ENCODE measurements around the gene ACOT9.
"Not testable (repeated sequence)": the region's sequence is repeated elsewhere in the genome, so short reads cannot be mapped to it uniquely, and the experiment has no call there.

The ACOT9 gene

GRCh38 chrX:23705235-23705634 is 37.8 kb downstream of the ACOT9 start:
- no peak for DNase-seq (ENCODE audit: low read depth in 1 of 2, low spot score in 1 of 2)

DNA sequence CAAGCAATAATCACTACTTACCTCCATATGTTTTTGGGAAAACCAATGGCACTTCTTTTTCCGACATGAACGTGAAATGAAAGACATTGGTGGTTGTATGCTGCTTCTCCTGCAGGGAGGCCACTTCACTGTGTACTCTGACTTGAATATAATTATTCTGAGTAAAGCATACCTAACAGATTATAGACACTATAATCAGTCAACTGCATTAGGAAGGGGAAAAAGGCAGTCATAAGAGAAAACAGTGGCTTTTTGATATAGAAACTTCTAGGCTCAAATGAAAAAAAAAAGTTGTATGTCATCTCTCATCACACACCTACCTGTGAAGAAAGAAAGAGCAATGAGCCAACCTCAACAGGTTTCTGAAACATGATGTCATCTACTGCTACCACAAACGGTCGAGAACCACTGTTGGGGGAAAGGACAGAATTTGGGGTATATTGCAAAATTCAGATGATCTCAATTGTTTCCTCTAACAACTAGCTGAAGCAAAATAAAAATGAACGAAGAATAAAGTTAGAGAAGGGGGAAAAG is 38.3 kb downstream of the ACOT9 start:
- no peak for DNase-seq (ENCODE audit: low read depth in 1 of 2, low spot score in 1 of 2)

DNA sequence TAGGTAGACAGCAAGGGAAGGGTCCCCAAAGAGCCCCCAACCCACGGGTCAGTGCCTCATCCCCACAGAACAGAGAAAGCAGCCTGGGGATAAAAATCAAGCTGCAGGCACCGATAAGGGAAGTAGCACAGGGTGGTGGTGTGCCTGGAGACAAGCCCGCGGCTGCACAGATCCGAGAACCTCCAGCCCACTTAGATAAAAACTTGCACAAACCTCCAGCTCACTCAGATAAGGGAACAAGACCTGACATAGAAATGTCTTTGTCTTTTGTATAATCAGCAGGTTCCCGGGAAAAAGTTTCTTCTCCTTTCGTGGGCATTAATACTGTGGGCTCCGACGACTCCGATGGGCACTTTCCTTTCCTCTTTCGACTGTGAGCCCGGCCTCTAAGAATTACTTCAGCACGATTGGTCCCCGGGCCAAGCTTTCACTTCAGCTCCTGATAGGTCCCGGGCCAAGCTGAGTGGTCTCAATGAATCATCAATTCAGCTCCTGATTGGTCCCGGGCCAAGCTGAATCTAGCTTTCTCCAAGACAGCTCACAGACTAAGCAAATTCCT is 43.4 kb downstream of the ACOT9 start:
- no peak for DNase-seq (ENCODE audit: low read depth in 1 of 2, low spot score in 1 of 2)

DNA sequence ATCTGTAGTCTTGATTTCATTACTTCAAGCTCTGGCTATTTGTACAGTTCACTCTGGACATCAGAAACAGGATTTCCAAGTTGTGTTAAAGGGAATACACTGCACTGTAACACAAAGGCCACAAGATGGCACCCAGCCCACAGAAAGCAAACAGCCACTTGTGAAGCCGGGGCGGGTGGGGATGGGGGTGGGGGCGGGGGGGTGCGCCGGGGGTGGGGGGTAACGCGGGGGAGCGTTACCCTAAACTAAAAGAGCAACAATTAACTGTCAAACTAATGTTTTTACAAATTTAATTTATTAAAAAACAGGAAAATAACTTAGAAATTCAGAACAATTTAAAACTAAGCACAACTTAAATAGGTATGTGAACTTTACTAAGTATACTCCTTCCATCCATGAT is 48.5 kb downstream of the ACOT9 start:
- no peak for DNase-seq (ENCODE audit: low read depth in 1 of 2, low spot score in 1 of 2)

DNA sequence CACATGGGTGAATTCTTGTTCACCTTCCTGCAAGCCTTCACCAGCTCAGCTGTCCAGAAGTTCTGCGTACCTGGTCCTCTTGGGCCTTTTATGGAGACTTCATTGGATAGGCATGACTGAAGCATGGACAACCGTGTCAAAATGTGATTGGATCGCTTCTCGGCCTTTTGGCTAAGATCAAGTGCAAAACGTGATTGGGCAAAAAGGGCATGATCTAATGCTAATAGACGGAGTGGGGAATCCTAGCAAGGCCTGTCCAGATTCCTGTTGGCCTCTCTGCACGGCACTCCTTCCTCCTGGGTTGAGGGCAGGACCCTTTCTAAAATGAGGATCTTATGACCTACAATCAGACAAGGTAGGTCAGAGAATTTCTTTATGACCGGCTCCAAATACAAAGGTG is 50.9 kb downstream of the ACOT9 start:
- no peak for DNase-seq (ENCODE audit: low read depth in 1 of 2, low spot score in 1 of 2)

DNA sequence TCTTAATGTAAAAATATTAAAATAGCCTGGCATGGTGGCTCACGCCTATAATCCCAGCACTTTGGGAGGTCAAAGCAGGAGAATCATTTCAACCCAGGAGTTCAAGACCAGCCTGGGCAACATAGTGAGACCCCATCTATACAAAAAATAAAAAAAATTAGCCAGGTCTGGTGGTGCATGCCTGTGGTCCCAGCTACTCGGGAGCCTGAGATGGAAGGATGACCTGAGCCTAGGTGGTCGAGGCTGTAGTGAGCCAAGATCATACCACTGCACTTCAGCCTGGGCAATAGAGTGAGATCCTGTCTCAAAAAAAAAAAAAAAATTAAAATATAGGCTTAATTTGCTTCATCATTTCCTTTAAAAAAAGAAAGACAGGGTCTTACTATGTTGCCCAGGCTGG is 66.6 kb downstream of the ACOT9 start:
- DNase-seq (ENCODE audit: low read depth in 1 of 2, low spot score in 1 of 2): not testable (repeated sequence)

DNA sequence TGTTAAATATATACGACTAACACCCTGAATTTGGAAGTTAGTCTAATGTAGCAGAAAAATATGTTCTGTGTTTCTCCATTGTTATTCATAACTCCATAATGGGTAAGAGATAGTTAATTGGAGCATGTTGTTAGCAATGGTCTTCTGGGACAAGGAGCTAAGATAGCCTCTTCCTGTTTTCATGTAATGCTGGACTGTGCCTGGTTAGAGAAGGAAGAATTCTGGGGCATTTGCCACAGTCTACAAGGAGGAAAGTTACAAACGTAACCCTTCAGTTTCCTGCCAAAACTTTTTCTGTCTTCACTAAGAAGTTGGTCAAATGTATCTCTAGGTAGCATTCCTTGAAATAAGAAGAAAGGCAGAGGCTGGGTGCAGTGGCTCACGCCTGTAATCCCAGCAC is 70.0 kb downstream of the ACOT9 start:
- DNase-seq (ENCODE audit: low read depth in 1 of 2, low spot score in 1 of 2): no peak

DNA sequence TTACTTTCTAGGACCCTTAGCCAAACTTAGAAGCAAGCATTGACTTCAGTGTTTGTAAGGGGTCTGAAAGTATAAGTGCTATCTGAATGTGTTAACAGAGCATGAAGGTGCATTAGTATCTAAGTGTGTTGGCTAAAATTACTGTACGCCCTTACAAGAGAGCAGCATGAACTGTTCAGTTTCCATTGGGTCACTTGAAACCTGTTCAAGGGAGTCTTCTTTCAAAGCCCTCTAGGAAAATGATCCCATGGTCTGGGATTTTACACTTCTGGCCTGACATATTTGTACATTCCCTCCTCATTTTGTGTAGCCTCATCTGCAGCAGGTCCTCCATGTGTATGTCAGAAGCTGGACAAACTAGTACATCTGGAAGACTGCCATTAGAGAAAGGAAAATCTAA is 72.5 kb downstream of the ACOT9 start:
- DNase-seq (ENCODE audit: low read depth in 1 of 2, low spot score in 1 of 2): no peak

GRCh38 chrX:23668335-23668734 is 74.7 kb downstream of the ACOT9 start:
- DNase-seq (ENCODE audit: low read depth in 1 of 2, low spot score in 1 of 2): no peak

- DNase-seq (ENCODE audit: low read depth in 1 of 2, low spot score in 1 of 2): peak; percentile 44 to 65
Observed at GRCh38 chrX:23667239-23668177, 75.6 kb downstream of the ACOT9 start, which contains the start of gene PRDX4. TSS of gene PRDX4 (plus strand) at chrX:23667493. CDS start at chrX:23667571, 78 bp downstream.

DNA sequence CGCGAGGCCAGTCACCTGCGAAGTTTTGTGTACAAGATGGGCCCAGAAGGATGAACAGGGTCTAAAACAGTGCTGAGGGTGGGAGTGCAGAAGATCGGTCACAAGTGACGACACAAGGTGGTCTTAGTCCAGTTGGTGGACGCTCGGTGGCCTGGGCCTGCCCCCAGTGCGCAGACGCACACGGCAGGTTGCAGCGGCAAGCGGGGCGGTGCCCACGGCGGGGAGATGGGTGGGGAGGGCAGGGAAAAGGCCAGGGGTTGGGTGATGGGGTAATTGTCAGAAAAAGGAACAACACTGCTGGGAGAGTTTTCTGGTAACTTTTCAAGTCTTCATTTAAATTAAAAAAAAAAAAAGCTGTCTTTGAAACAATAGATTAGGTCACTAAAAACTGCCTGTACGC is 76.8 kb downstream of the ACOT9 start:
- DNase-seq (ENCODE audit: low read depth in 1 of 2, low spot score in 1 of 2): no peak

- no peak for DNase-seq (ENCODE audit: low read depth in 1 of 2, low spot score in 1 of 2)
Observed at GRCh38 chrX:23664496-23664895, 78.6 kb downstream of the ACOT9 start.

- no peak for DNase-seq (ENCODE audit: low read depth in 1 of 2, low spot score in 1 of 2)
Observed at GRCh38 chrX:23662853-23663252, 80.2 kb downstream of the ACOT9 start.

DNA sequence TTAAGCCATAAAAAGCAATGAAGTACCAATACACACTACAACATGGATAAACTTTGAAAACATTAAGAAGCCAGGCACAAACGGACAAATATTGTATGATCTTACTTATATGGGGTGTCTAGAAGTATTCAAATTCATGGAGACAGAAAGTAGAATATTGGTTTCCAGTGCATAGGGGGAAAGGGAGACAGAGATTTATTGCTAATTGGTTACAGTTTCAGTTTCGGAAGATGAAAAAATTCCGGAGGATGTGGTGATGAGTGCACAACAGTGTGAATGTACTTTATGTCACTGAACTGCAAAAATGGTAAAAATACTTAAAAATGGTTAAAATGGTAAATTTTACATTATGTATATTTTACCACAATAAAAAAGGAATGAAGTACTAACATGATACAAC is 80.9 kb downstream of the ACOT9 start:
- DNase-seq (ENCODE audit: low read depth in 1 of 2, low spot score in 1 of 2): no peak

DNA sequence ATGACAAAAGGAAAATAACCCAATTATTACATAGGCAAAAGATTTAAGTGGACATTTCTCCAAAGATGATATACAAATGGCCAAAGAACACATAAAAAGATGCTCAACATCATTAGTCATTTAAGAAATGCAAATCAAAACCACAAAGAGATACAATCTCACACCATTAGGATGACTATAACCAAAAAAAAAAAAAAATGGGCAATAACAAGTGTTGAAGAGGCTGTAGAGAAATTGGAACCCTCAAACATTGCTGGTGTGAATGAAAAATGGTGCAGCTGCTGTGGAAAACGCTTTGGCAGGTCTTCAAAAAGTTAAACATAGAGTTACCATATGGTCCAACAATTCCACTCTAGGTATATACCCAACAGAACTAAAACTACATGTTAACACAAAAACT is 81.4 kb downstream of the ACOT9 start:
- no peak for DNase-seq (ENCODE audit: low read depth in 1 of 2, low spot score in 1 of 2)

GRCh38 chrX:23660766-23661132 is 82.3 kb downstream of the ACOT9 start:
- no peak for DNase-seq (ENCODE audit: low read depth in 1 of 2, low spot score in 1 of 2)

DNA sequence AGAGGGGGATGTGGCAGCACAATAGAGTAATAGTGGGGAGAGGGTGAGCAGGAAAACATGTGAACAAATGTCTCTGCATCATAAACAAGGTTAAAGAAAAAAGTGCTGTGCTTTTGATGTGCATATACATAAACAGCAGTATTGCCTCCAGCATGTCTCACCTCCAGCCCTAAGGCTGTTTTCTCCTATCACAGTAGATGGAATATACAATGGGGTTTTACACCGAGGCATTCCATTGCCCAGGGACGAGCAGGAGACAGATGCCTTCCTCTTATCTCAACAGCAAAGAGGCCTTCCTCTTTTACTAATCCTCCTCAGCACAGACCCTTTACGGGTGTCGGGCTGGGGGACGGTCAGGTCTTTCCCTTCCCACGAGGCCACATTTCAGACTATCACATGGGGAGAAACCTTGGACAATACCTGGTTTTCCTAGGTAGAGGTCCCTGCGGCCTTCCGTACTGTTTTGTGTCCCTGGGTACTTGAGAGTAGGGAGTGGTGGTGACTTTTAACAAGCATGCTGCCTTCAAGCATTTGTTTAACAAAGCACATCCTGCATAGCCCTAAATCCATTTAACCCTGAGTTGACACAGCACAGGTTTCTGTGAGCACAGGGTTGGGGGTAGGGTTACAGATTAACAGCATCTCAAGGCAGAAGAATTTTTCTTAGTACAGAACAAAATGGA is 82.9 kb downstream of the ACOT9 start:
- not testable (repeated sequence) for DNase-seq (ENCODE audit: low read depth in 1 of 2, low spot score in 1 of 2)

GRCh38 chrX:23659339-23659738 is 83.7 kb downstream of the ACOT9 start:
- DNase-seq (ENCODE audit: low read depth in 1 of 2, low spot score in 1 of 2): no peak

GRCh38 chrX:23656684-23657083 is 86.4 kb downstream of the ACOT9 start:
- no peak for DNase-seq (ENCODE audit: low read depth in 1 of 2, low spot score in 1 of 2)

DNA sequence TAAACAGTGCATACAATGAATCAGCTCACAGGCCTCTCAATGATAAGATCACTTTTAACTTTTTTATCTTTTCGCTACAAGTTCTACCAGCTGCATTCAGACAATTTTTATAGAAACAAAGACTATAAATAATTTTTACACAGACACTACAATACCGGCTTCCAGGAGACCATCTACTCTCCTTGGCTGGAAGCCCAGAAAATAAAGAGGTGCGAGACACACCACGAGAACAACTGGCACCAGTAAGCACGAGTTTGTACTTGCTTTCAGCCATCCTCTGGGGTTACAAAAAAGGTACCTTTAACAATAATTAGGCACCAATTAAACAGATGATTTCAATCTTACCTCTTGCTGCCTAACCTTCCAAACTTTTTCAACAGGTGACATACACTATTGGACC is 87.0 kb downstream of the ACOT9 start:
- no peak for DNase-seq (ENCODE audit: low read depth in 1 of 2, low spot score in 1 of 2)
